ACC112 (cell line): Measurements from ENCODE around the gene ROR1.

ENCODE experiments used
- H2AFZ ChIP-seq: fragments of 200-600 bp; sonication (generic); one replicate; pipeline ENCODE4 v1.6.0; 2017; ENCODE audit warnings: antibody characterized with exemption, low read length; ENCODE audit not compliant: unreplicated experiment
- H3K27ac ChIP-seq: fragments of 200-600 bp; sonication (generic); 2 replicates; pipeline ENCODE4 v1.5.1; 2014; ENCODE audit warnings: low read depth, mild to moderate bottlenecking, antibody characterized with exemption, low read length, moderate library complexity
- H3K27me3 ChIP-seq: fragments of 200-600 bp; sonication (generic); 2 replicates; pipeline ENCODE4 v1.6.1; 2014; ENCODE audit warnings: mild to moderate bottlenecking, antibody characterized with exemption, low read length, moderate library complexity, mixed read lengths; ENCODE audit not compliant: insufficient read depth
- H3K36me3 ChIP-seq: fragments of 200-600 bp; sonication (generic); 2 replicates; pipeline ENCODE4 v1.6.1; 2016; ENCODE audit warnings: mild to moderate bottlenecking, antibody characterized with exemption, low read length, moderate library complexity, mixed read lengths; ENCODE audit not compliant: insufficient read depth
- H3K4me1 ChIP-seq: fragments of 200-600 bp; sonication (generic); one replicate; pipeline ENCODE4 v1.6.1; 2016; ENCODE audit warnings: low read length, mixed read lengths; ENCODE audit not compliant: insufficient read depth, unreplicated experiment, control insufficient read depth
- H3K4me3 ChIP-seq: fragments of 200-600 bp; sonication (generic); 2 replicates; pipeline ENCODE4 v1.5.1; 2014; ENCODE audit warnings: mild to moderate bottlenecking, low read depth, low read length
- H3K79me2 ChIP-seq: fragments of 200-600 bp; sonication (generic); one replicate; pipeline ENCODE4 v1.6.0; 2016; ENCODE audit warnings: low read length; ENCODE audit not compliant: control insufficient read depth, unreplicated experiment, insufficient read depth

The ROR1 gene

GRCh38 chr1:64051796-64052195, 278.0 kb downstream of the ROR1 start:
- no peaks in the 10 kb centered on the region for H3K27me3 ChIP-seq
- H3K4me1 ChIP-seq, result peaks cover 25% of the 10 kb centered on the region
- no peaks in the 10 kb centered on the region for H3K36me3 ChIP-seq
- H2AFZ ChIP-seq, result no peak overlapping the region
- H3K4me3 ChIP-seq, result no peak overlapping the region
- no peak overlapping the region for H3K27ac ChIP-seq
- H3K79me2 ChIP-seq, result no peaks in the 10 kb centered on the region

- Histone ChIP-seq H3K79me2 (no peaks in the 10 kb centered on the region), H3K4me1 (peaks cover 15% of the 10 kb centered on the region), H3K27ac (no peak overlapping the region), H3K4me3 (no peak overlapping the region), H2AFZ (no peak overlapping the region), H3K27me3 (no peaks in the 10 kb centered on the region), H3K36me3 (0 out of 2 replicates have a peak, but pooled peaks cover 3% of the 10 kb centered on the region)
Measured at GRCh38 chr1:64052777-64053176, 279.0 kb downstream of the ROR1 start.

GRCh38 chr1:64055310-64055709, 281.5 kb downstream of the ROR1 start:
- Histone ChIP-seq H3K4me3 (no peak overlapping the region), H3K4me1 (peaks cover 8% of the 10 kb centered on the region), H3K36me3 (peaks cover 10% of the 10 kb centered on the region), H3K27me3 (no peaks in the 10 kb centered on the region), H3K27ac (no peak overlapping the region), H3K79me2 (no peaks in the 10 kb centered on the region), H2AFZ (no peak overlapping the region)

- Histone ChIP-seq H3K27me3 (no peaks in the 10 kb centered on the region), H3K4me3 (no peak overlapping the region)
Measured at GRCh38 chr1:64059556-64059955, 285.7 kb downstream of the ROR1 start.

GRCh38 chr1:64060611-64061302, 286.9 kb downstream of the ROR1 start:
- Histone ChIP-seq H3K79me2 (no peaks in the 10 kb centered on the region), H3K36me3 (peaks cover 10% of the 10 kb centered on the region), H3K4me1 (peaks cover 50% of the 10 kb centered on the region), H3K4me3 (peak overlapping the region; percentile 29; the same call in 1 of the 2 replicates), H3K27ac (peak overlapping the region; percentile 69), H2AFZ (peak overlapping the region; percentile 64), H3K27me3 (no peaks in the 10 kb centered on the region)

More at GRCh38 chr1:64059556-64059955, 285.7 kb downstream of the ROR1 start:
- Histone ChIP-seq H3K36me3 (peaks cover 10% of the 10 kb centered on the region), H3K4me1 (peaks cover 42% of the 10 kb centered on the region), H3K27ac (no peak overlapping the region), H3K79me2 (no peaks in the 10 kb centered on the region), H2AFZ (no peak overlapping the region)

- H3K27ac ChIP-seq, result peak overlapping the region; percentile 69
- peak overlapping the region; percentile 11; the same call in 1 of the 2 replicates for H3K4me3 ChIP-seq
- H3K27me3 ChIP-seq, result no peaks in the 10 kb centered on the region
- no peaks in the 10 kb centered on the region for H3K79me2 ChIP-seq
- peaks cover 53% of the 10 kb centered on the region for H3K4me1 ChIP-seq
- no peak overlapping the region for H2AFZ ChIP-seq
- H3K36me3 ChIP-seq, result peaks cover 10% of the 10 kb centered on the region
Measured at GRCh38 chr1:64061430-64062104, 287.8 kb downstream of the ROR1 start.

GRCh38 chr1:64062529-64062928, 288.7 kb downstream of the ROR1 start:
- H3K4me1 ChIP-seq, result peaks cover 53% of the 10 kb centered on the region
- no peak overlapping the region for H2AFZ ChIP-seq
- H3K4me3 ChIP-seq, result no peak overlapping the region; the same call in 1 of the 2 replicates
- peak overlapping the region; percentile 83 for H3K27ac ChIP-seq
- H3K36me3 ChIP-seq, result peaks cover 10% of the 10 kb centered on the region
- no peaks in the 10 kb centered on the region for H3K79me2 ChIP-seq
- H3K27me3 ChIP-seq, result no peaks in the 10 kb centered on the region

- peaks cover 53% of the 10 kb centered on the region for H3K4me1 ChIP-seq
- H3K27ac ChIP-seq, result peak overlapping the region; percentile 83
Measured at GRCh38 chr1:64062941-64063581, 289.2 kb downstream of the ROR1 start.

GRCh38 chr1:64065571-64065970, 291.8 kb downstream of the ROR1 start:
- Histone ChIP-seq H3K27ac (no peak overlapping the region), H3K4me3 (no peak overlapping the region), H3K27me3 (no peaks in the 10 kb centered on the region), H3K4me1 (peaks cover 48% of the 10 kb centered on the region), H3K79me2 (no peaks in the 10 kb centered on the region), H2AFZ (no peak overlapping the region), H3K36me3 (no peaks in the 10 kb centered on the region)

More at GRCh38 chr1:64062941-64063581, 289.2 kb downstream of the ROR1 start:
- Histone ChIP-seq H3K36me3 (peaks cover 7% of the 10 kb centered on the region), H2AFZ (peak overlapping the region; percentile 49), H3K27me3 (no peaks in the 10 kb centered on the region), H3K4me3 (peak overlapping the region; percentile 35; the same call in 1 of the 2 replicates), H3K79me2 (no peaks in the 10 kb centered on the region)

- H3K4me3 ChIP-seq, result no peak overlapping the region
- peaks cover 17% of the 10 kb centered on the region for H3K4me1 ChIP-seq
- no peak overlapping the region for H2AFZ ChIP-seq
- H3K27ac ChIP-seq, result peak overlapping the region; percentile 13; the same call in 1 of the 2 replicates
- no peaks in the 10 kb centered on the region for H3K27me3 ChIP-seq
- no peaks in the 10 kb centered on the region for H3K36me3 ChIP-seq
- H3K79me2 ChIP-seq, result no peaks in the 10 kb centered on the region
Measured at GRCh38 chr1:64072089-64072793, 298.4 kb downstream of the ROR1 start.
